HG03280 (cell line): ENCODE measurements around the gene RPS6KA3.
"Not testable (repeated sequence)": the region's sequence is repeated elsewhere in the genome, so short reads cannot be mapped to it uniquely, and the experiment has no call there.

ENCODE experiments used
- ATAC-seq: cut with Tn5 transposase; IDR thresholded peaks from one replicate; pipeline ENCODE4 v1.9.1; 2021; ENCODE audit warnings: mild to moderate bottlenecking, moderate library complexity; ENCODE audit not compliant: unreplicated experiment

RPS6KA3 gene

DNA sequence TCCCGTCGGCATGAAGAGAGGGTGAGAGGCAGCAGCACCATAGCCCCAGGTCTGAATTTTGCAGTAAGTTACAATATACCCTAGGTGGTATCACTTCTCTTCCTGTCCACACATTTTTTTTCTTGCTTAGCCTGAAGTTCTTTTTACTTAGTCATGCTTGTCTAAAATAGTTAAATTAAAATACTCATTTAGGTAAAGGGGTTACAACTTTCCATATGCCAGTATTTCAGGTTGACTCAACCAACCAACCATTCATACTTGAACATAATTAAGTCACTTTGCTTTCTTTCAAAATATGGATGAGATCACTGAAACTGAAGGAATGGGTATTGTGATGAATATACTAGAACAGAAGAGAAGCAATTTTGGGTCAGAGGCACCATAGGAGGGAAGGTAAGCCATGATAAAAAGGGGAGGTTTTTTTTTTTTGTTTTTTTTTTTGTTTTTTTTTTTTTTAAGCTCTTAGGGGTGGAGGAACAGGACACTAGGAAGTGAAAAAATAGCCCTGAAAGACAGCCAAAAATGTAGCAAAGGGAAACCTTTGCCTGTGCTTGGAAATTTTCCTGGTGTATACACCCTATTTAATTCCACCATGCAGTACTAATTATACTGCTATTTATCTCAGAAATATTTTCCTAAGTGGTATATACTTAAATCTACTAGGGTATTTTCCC lies 41.8 kb downstream of the RPS6KA3 start:
- no peak for ATAC-seq

DNA sequence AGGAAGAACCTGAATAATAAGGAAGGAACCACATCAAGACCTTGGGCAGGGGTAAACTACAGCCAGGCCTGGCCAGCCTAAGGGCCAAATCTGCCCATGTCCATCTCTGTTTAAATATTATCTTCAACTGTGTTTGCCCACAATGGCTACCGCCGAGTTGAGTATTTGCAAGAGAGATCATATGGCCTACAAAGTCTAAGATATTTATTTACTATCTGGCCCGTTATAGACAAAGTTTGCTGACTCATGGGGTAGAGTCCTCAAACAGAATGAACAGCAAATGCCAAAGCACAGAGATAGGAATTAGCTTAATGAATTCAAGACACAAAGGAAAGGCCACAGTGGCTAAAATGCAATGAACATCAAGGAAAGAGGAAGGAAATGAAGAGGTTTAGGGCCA lies 44.8 kb downstream of the RPS6KA3 start:
- ATAC-seq, result no peak

GRCh38 chrX:20218836-20219505 lies 47.7 kb downstream of the RPS6KA3 start:
- no peak for ATAC-seq

- no peak for ATAC-seq
Observed at GRCh38 chrX:20217906-20218305, 48.8 kb downstream of the RPS6KA3 start.

GRCh38 chrX:20217271-20217670 lies 49.4 kb downstream of the RPS6KA3 start:
- ATAC-seq, result no peak

DNA sequence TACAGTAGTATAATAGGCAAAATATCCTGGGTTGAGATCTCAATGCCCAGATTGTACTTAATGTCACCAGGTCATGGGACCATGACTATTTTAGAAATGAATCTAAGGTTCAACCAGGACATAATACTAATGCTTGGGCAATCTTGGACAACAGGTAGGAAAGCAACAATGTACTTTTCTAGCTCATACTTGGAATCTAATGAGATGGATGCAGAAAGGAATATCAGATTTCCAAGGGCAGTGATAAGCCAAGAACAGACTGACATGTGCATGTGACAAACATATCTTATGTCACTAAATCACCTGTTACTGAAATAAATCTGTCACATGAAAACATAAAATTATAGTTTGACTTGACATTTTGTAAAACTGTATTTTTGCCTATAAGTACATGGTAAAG lies 51.1 kb downstream of the RPS6KA3 start:
- ATAC-seq, result no peak

DNA sequence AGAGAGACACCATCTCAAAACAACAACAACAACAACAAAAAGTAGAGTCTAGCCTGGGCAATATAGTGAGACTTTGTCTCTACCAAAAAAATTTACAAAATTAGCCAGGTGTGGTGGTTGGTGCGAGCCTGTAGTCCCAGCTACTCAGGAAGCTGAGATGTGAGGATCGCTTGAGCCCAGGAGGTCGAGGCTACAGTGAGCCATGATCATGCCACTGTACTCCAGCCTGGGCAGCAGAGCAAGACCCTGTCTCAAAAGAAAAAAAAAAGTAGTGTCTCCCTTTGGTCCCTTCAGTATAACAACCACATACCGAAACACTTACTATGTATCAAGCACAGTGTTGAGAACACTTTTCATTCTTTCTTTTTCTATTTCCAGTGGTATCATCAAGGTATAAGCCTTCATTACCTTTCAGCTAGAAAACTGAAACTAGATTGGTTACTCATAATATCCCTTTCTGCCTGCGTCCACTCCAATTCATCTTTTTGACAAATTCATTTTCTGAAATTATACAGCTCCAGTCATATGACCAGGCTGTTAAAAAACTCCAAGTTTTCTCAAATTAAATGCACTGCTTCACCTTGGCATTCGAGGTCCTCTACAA lies 54.1 kb downstream of the RPS6KA3 start:
- peak; percentile 95 for ATAC-seq

- no peak for ATAC-seq
Observed at GRCh38 chrX:20211261-20211786, 55.4 kb downstream of the RPS6KA3 start.

GRCh38 chrX:20205927-20206708 lies 60.6 kb downstream of the RPS6KA3 start:
- peak; percentile 90 for ATAC-seq

DNA sequence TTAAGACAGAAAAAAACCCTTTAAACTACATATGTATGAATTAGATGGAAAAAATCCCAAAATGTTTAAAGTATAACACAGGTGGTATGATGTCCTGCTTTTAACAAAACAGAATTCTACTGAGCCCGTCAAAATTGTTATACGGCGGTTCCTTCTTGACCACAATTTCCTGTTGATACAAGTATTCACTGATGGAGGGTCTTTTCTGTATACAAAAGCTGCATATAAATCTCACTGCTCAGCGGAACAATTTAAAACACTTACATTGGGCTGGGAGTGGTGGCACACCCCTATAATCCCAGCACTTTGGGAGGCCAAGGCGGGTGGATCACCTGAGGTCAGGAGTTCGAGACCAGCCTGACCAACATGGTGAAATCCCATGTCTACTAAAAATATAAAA lies 62.4 kb downstream of the RPS6KA3 start:
- ATAC-seq, result no peak

DNA sequence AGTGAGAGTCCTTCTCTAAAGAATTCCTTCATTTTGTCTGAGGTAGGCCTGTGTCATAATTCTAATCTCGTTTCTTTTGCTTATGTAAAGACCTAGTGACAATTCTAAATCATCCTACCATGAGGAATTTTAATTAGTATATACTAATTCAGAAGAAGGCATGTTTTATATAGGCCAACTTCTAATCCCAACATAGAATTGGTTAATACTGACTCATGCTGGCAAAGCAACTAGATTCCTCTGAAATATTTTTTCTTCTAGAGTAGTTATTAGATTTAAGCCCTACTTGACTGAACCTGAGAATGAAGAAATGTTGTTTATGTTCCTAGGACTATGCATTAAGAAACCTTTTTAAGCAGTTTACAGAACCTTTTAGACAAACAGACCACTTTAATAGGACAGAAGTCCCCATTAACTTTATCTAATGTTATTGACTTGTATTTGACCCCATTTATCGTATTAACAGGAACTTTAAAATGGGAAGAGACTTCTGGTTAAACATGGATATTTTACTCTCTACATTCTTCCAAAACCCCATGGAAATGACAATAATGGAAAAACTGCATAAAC lies 69.0 kb downstream of the RPS6KA3 start:
- no peak for ATAC-seq

DNA sequence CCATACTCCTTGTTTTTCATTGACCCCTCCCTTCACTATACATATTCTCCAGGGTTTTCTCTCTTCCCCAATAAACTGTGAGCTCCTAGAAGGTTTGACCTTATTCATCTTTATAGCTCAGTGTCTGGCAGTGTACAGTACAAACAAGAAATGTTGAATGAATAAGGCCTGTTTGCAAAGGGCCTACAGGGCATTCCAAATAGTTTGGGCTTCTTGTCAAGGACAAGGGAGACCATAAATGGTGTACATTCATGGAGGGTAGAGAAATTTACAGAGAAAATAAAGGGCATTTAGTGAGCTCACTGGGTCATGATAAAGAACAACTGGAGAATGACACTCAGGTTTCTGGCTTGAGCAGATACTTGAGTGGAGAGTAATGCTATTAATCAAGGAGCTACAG lies 77.5 kb downstream of the RPS6KA3 start:
- ATAC-seq, result no peak

GRCh38 chrX:20181598-20182329 lies 84.9 kb downstream of the RPS6KA3 start:
- no peak for ATAC-seq

DNA sequence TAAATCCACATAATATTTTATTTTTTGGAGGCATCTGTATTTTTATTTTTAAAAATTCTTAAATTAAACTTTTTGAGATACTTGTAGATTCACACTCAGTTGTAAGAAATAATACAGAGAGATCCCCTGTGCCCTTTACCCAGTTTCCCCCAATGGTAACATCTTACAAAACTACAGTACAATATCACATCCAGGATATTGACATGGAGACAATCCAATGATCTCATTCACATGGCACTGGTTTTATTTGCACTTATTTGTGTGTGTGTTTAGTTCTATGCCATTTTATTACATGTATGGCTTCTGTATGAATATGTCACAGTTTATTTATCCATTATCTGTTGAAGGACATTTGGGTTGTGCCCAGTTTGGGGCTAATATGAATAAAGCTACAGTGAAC lies 89.6 kb downstream of the RPS6KA3 start:
- no peak for ATAC-seq

DNA sequence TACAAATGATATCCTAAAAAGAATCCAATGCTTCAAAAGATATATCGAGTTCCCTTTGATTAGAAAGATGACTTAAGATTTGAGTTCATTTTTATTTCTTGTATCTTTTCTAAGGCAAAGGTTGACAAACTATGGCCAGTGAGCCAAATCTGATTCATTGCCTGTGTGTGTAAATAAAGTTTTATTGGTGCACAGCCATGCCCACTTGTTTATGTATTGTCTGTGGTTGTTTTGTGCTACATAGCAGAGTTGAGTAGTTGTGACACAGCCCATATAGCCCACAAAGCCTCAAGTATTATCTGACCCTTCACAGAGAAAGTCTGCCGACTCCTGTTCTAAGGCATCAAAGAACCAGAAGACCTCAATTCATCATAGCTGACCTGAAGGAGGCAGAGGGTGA lies 92.9 kb downstream of the RPS6KA3 start:
- no peak for ATAC-seq

DNA sequence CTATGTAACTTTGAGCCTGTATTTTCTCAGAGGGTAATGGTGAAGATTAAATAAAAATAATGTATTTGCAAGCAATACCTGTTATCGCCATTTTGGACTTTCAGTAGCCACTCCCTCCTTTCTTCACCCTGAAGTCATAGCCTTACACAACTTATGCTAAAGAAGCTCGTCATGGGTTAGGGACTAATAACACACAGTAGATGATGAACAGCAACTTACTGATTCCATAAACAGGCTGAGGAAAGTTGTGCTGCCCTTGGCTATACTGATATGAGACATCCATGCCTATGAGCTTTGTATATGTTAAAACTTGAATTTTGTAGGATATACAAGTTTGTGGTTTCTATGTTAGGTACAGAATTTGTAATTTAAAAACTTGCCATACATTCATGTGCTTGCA lies 93.4 kb downstream of the RPS6KA3 start:
- no peak for ATAC-seq

DNA sequence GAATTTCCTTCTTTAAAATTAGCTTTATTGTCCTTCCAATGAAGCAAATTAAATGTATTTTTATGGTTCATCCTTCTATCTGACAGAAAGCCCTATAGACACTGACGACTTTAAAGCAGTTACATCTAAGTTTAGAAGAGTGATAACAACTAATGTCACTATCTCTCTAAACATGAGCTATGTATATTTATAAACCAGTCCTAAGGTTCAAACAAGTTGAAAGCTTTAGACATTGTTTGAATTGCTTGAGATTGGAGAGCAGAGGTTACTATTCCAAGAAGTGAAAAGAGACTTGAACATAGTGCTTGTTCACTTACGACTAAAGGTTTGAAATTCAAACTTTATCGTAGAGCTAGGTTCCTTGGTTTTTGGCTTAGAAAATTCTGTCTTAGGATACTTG lies 94.8 kb downstream of the RPS6KA3 start:
- ATAC-seq, result no peak

GRCh38 chrX:20162516-20162915 lies 104.2 kb downstream of the RPS6KA3 start:
- ATAC-seq, result not testable (repeated sequence)

DNA sequence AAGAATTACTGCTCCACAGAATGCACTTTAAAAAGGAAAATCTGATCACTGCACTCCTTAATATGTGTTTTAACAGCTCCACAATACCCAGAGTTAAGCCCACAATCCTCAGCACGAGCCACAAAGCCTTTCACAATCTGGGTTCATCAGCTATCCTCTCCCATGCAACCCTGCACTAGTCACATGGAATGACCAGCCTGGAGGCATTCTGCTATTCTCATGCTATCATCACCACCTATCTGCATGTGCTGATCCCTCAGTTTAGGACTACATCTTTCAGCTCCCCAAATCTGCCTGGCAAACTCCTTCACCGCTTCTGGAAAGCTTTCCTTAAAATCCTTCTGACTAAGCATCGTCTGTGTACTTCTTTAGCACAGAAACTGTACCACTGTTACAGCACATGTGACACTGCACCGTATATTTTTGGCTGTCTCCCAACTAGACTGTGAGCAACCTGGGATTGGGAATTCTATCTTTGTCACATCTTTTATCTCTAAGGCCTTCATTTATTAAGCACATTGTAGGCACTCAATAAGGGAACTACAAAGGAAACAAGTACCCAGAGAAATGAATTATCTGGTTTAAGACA lies 106.8 kb downstream of the RPS6KA3 start:
- ATAC-seq, result no peak

- ATAC-seq, result no peak
Observed at GRCh38 chrX:20151689-20152088, 115.0 kb downstream of the RPS6KA3 start.
